HG03175 (cell line): ENCODE data around the gene ROBO1.

Experiments
- ATAC-seq: cut with Tn5 transposase; IDR thresholded peaks from one replicate; pipeline ENCODE4 v1.9.1; 2021; ENCODE audit warnings: mild to moderate bottlenecking, moderate library complexity; ENCODE audit not compliant: unreplicated experiment

ROBO1 gene

GRCh38 chr3:78610462-78611125 lies 1157.2 kb downstream of the ROBO1 start:
- ATAC-seq: no peak

GRCh38 chr3:78606756-78607155 lies 1161.0 kb downstream of the ROBO1 start:
- ATAC-seq: no peak

- ATAC-seq: no peak
Measured at GRCh38 chr3:78605178-78605577, 1162.6 kb downstream of the ROBO1 start.

GRCh38 chr3:78604341-78604740 lies 1163.5 kb downstream of the ROBO1 start:
- ATAC-seq: no peak

GRCh38 chr3:78601249-78601648 lies 1166.5 kb downstream of the ROBO1 start:
- ATAC-seq: no peak

GRCh38 chr3:78589778-78590177 lies 1178.0 kb downstream of the ROBO1 start:
- no peak for ATAC-seq

GRCh38 chr3:78588906-78589621 lies 1178.7 kb downstream of the ROBO1 start:
- ATAC-seq: no peak

GRCh38 chr3:78580681-78581080 lies 1187.1 kb downstream of the ROBO1 start:
- ATAC-seq: no peak

GRCh38 chr3:78571486-78571885 lies 1196.3 kb downstream of the ROBO1 start:
- no peak for ATAC-seq

- ATAC-seq: no peak
Measured at GRCh38 chr3:78570496-78570895, 1197.3 kb downstream of the ROBO1 start.

GRCh38 chr3:78569804-78570203 lies 1198.0 kb downstream of the ROBO1 start:
- ATAC-seq: no peak

- ATAC-seq: no peak
Measured at GRCh38 chr3:78565712-78566111, 1202.1 kb downstream of the ROBO1 start.

- ATAC-seq: no peak
Measured at GRCh38 chr3:78562328-78562727, 1205.5 kb downstream of the ROBO1 start.
